GM18861 (cell line): Measurements from ENCODE around the gene ADRM1.
A peak's percentile ranks its signal among the peaks of the same experiment; 100 is the strongest.

Source experiments
- ATAC-seq: cut with Tn5 transposase; IDR thresholded peaks from one replicate; pipeline ENCODE4 v1.9.1; 2021; ENCODE audit not compliant: unreplicated experiment

The ADRM1 gene

DNA sequence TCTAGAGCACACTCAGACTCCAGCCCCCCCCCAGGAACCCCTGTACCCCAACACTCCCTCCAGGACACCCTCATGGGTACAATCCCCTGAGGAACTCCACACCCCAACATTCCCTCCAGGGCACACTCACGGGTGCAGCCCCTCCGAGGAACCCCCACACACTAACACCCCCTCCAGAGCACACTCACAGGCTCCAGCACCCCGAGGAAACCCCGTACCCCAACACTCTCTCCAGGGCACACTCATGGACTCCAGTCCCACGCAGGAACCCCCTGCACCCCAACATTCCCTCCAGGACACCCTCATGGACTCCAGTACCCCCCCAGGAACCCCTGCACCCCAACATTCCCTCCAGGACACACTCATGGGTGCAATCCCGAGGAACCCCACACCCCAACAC is 32.7 kb downstream of the ADRM1 start:
- no peak for ATAC-seq

DNA sequence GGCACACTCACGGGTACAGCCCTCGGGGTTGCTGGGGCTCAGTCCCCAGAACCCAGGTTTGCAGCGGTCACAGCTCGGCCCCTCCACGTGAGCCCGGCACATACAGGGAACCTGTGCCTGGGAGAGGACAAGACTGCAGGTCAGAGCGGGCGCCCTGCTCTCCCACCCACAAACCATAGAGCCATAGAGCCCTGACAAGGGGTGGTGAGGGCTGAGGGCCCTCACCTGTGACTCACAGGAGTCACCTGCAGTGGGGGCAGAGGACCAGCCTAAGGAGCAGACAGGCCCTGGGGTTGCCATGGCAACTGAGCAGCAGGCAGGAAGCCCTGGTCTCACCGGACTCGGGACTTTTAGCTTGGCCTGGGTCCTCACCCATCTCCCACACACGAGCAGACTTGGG is 33.5 kb downstream of the ADRM1 start:
- no peak for ATAC-seq

DNA sequence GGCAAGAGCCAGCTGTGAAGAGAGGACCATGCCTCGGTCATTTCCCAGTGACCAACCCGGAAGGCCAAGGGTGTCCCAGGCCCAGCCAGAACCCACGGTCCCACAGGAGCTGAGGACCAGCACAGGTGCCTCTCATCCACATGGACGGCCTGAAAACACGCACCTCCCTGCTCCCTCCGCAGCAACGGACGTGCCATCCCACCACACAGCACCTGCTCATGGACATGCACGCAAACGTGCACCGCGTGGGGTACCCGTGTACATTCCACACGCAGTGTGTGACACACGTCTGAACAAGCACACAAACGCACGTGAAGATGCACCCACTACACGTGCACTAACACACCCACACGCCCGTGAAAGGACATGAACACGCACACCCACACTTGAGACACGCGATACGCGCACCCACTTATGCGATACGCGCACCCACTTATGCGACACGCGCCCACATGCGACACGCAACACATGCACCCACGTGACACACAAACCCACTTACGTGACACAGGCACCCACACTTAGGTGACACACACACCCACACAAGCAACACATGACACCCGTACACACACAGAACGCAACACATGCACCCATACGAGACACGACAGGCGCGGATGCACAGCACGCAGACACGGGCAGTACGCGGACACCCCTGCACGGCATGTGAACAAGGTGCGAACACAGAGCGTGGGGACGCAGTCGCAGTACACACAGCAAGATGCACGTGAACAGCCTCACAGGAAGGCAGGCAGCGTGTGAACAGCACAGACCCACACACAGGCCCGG is 34.2 kb downstream of the ADRM1 start:
- no peak for ATAC-seq

DNA sequence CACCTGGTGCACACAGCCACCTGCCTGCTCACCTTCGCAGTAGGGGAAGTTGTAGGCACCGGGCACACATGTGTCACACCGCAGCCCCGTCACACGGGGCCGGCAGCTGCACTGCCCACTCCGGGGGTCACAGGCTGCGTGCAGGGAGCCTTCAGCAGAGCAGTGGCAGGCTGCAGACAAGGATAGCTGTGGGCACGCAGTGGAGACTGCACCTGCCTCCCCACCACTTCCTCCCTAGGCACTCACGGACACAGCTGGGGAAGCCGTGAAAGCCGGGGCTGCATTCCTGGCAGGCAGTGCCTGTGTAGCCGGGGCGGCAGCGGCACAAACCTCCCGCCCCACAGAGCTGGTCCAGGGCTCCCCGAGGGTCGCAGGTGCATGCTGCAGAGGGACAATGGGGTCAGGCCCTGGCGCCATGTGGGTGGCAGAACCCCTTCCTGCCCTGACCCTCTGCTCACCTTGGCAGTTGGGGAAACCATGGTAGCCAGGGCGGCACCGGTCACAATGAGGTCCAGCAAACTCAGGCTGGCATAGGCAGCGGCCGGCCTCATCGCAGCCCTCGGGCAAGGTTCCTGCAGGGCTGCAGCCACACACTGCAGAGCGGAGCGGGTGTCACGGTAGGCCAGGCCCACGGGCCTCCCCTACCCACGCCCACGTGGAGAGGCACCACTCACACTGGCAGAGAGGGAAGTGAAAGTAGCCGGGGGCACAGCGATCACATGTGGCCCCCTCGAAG is 34.9 kb downstream of the ADRM1 start:
- ATAC-seq: peak; percentile 43

DNA sequence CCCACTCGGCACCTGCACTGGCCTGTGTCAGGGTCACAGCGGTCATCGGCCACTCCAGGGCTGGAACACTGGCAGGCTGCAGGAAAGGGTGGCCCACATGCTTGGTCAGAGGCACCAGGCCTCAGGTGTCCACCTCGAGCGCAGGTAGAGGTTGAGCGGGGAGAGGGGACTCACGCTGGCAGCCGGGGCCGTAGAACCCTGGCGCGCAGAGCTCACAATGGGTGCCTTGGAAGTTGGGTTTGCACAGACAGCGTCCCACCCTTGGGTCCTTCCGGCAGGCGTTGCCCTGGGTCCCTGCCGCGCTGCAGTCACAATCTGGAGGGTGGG is 35.5 kb downstream of the ADRM1 start:
- ATAC-seq: no peak

DNA sequence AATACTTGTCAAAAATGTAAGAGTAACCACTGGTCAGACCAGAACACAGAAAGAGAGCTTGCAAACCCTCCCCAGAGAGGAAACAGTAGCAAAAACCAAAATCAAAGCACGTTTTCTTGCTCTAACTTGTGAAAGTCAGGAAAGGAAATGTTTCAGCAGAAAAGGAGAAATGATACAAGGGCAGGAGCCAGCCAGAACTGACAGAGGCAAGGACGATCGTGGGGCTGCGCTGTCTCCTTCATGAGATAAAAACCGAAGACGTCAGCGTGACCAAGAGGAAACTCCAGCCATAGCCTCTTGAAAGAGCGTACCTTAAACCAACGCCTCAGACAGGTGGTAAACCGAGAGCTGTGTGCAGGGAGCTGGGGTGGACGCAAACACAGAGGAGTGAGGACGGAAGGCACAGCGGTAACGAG is 36.9 kb downstream of the ADRM1 start:
- peak; percentile 59 for ATAC-seq

DNA sequence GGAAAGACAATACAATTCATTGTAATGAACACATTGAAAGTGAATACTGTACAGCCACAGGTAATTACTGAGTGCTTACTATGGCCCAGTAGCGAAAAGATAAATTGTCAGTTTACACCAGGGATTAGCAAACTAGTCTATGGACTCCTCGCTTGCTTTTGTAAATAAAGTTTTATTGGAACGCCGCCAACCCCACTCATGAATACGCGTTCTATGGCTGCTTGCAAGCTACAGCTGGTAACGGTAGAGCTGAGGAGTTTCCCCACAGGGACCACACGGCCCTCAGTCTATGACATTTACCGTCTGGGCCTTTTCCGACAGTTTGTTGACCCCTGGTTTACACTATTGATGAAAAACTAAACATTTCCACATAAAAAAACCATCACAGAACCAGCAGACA is 40.1 kb downstream of the ADRM1 start:
- no peak for ATAC-seq

DNA sequence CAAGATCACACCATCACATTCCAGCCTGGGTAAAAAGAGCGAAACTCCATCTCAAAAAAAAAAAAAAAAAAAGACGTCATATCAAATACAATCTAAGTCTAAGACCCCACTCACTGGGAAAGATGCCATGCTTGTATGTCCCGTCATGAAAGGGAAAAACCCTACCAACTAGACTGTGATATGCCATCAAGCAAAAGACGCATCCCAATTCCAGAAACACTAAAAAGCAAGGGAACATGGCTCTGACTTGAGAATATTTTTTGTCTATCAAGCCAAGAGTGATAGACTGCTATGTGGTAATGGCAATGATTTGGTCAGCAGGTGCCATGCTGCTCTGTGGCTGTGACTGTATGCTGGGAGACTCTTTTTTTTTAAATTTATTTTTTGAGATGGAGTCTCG is 41.3 kb downstream of the ADRM1 start:
- ATAC-seq: no peak

DNA sequence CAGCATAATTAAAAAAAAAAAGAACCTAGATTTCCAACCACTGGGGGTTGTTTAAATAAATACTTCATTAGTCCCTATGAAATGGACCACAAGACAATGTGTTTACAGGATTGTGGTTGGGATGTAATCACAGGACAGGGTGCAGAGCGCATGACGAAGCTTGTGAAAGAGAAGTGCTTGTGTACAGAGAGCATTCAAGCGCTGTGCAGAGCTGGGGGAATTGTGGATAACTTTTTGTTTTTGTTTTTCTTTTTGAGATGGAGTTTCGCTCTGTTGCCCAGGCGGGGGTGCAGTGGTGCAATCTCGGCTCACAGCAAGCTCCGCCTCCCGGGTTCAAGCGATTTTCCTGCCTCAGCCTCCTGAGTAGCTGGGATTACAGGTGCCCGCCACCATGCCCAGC is 42.0 kb downstream of the ADRM1 start:
- no peak for ATAC-seq

DNA sequence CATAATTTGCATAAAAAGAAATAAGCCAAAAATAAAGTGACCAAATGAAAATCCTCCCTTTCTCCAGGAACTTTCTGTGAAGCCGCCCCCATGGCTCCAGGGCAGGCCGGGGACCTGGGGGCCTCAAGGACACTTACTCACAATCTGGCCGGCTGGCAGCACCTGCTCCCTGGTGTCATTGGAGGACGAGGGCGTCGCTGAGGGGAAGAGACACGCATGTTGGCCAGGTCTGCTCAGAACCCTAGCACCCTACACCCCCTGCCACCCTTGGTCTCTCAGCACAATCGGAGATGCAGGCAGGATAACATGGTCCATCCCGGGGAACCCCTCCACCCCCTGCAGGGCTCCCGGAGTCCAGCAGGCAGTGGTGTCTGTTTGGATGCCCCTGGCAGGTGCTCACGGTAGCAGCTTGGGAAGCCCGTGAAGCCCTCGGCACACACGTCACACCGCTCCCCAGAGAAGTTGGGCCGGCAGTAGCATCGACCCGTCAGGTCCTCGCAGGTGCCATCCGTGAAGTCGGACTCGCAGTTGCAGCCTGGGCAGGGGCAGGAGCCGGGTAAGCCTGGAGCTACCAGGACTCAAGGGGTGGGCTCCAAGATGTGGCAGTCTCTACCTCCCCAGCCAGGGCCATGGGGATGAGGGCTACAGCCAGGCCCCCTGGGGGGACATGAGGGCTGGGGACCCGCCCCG is 43.0 kb downstream of the ADRM1 start:
- no peak for ATAC-seq

DNA sequence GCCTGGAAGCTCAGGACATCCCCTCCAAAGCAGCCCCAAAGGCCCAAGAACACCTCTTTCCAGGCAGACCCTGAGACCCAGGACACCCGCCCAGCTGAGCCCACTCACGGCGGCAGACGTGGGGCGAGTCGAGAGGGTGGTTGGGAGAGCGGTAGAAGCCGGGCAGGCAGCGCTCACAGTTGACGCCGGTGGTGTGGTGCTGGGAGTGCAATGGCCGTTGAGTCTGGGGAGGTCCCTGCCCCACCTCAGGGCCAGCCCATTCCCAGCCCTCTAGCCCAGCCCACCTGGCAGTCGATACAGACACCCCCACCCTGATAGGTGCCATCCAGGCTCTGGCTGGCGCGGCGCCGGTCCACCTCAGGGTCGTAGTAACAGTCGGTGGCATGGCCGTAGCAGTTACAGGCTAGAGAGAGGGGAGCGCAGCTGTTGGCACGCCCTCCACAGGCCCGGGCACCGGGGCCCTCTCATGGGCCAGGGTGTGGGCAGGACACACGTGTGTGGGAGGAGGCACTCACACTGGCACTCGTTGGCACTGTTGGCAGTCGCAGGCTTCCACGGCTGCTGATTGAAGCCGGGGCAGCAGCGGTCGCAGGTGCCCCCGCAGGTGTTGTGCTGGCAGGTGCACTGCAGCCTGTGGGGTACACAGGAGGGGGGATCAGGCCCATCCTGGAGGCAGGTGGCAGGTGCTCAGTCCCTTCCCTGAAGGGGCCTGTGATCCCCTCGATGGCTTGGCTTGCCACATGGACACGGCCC is 43.8 kb downstream of the ADRM1 start:
- no peak for ATAC-seq

DNA sequence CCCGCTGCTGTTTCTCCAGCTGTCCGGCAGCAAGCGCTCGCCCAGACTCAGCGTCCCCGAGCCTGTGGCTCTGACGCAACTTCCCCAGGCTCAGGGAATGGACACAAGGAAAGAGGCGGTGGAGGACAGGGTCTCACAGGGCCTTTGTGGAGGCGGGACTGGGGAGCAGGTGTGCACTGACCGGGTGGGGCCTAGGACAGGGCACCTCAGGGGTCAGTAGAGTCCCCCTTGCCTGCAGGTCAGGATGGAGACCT is 44.3 kb downstream of the ADRM1 start:
- no peak for ATAC-seq

DNA sequence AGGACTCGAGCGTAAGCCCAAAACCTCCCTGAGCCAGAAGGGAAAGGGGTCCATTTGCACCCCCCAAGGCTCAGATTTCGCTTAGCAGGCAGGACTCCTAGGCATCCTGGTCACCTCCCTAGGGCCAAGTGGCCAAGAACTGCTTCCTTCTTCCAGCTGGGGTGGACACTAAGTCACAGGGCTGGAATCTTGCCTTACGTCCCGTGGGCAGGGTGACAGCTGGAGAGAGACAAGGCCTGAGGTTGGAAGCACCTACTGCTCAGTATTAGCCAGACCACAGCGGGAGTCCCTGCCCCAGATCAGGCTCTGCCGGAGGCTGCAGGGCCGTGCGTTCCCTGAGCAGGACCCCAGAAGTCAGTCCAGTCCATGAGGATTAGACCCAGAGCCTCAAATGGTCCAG is 44.6 kb downstream of the ADRM1 start:
- ATAC-seq: no peak

DNA sequence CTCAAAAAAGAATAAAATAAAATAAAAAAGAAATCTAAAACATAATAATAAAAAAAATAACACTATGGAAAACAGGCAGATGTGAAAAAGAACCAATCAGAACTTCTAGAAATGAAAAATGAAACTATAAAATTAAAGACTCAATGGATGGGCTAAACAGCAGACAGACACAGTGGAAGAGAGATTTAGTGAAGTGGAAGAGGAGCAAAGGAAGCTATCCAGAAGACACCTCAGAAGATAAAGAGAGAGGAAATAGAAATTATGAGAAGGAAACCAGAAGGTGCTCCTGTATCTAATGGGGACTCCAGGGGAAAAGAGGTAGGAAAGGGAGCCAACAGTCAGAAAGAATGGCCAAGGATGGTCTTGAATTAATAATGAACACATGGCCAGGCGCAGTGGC is 45.8 kb downstream of the ADRM1 start:
- ATAC-seq: no peak

DNA sequence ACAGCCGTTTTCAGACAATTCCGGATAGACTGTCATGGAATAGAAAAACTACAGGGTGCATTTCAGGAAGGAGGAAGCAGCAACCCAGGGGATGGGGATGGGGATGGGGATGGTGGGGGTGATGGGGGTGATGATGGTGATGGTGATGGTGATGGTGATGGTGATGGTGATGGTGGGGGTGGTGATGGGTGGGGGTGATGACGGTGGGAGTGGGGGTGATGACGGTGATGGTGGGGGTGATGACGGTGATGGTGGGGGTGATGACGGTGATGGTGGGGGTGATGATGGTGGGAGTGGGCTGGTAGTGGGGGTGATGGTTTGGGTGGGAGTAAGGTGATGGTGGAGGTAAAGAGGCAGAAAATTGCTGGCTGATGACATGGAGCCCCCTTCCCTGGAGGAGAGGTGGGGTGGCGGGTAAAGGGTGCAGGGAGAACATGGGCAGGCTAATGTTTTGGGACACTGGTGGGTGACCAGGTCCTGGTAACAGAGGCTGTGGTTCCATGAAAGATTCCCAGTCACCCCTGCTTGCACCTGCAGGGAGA is 46.8 kb downstream of the ADRM1 start:
- ATAC-seq: no peak

DNA sequence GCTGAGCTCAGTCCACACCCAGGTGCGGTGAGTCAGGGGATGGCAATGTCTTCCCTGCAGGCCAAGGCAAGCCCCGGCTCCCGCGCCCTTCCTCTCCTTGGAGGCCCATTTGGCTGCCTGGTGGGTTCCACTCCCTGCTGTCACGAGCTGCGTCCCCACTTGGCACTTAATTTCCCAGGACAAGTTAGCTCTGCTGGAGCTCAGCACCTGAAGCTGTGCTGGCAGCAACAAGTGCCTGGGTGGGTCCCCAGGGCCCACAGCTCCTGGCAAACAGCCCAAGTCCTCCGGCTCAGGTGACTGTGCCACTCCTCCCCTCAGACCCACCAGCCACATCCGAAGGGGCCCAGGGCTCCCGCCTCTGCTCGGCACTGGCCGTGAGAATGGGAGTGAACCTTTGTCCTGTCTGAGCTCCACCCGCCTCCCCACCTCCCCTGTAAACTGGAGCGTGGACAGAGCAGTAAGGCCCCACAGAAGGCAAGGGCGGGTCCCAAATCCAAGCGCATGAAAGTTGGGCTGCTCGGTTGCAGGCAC is 47.4 kb downstream of the ADRM1 start:
- no peak for ATAC-seq

DNA sequence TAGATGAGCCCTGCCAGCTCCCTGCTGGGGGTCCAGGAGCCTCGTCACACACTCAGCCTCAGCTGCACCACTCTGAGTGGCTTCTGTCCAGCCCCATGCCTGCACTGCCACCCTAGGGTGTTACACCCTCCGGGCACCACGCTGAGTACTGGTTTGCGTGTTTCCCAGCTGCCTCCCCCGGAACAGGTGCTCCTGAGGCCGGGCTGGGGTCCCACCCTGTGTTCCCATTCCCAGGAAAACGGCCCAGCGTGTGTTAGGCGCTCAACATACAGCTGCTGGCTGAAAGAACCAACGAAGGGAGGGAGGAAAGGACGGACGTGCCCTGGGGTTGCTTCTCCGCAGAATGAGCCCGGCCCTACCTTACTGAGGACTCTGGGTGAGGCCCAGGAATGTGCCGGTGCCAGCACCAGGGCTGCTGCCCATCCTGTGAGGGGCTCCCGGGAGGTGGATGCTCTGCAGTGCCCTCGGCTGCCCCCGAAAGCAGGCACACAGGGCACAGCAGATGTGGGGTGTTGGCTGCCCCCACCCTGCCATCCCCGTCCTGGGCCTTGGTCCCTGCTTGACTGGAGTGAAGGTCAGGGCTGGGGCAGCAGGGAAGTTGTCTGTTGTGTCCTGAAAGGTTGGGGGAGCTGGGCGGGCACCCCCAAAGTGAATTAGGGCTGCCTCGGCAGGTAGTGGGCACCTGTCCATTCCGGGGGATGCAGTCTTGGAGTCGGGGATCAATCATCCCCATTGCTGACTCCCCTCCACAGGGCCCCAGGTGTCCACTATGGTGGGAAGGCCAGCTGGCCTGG is 48.0 kb downstream of the ADRM1 start:
- ATAC-seq: no peak

DNA sequence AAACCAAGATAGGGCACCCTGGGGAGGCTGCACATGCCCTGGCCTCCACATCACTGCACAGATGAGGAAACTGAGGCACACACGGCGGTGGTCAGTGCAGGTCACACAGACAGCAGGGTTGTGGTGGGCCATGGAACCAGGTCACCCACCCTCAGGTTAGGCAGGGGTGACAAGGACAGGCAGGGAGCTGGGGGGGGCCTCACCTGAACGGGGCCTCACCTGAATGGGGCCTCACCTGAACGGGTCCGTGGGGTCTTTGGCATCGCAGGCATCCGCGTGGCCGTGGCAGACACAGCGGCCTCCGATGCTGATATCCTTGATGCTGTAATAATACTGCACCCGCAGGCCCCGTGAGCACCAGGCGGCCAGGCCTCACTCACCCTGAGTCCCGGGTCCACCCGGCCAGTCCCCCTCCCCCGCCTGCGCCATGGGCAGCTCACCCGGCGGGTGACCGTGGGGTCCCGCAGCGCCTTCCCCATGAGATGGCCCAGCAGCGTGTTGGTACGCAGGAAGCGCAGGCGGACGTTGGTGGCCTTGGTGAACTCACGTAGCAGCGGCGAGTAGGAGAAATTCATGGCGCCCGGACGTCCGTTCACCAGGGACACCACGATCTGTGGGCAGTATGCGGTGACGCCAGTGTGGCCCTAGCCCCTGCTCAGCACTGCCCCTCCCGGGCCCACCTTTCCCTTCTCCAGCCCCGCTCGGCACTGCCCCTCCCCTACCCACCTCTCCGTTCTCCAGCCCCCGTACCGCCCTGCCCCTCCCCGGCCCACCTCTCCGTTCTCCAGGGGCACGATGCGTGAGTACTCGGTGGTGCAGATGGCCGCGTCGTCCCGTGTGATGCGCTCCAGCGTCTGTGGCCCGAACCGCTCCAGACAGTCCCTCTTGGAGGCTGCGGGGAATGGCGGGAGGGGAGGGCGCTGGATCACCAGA is 48.9 kb downstream of the ADRM1 start:
- no peak for ATAC-seq
